Pons (tissue), 1 donor: Measurements from ENCODE around the gene CDCA3.

Source experiments
- DNase-seq: peaks from one replicate; pipeline ENCODE4 v3.0.0-alpha.2; 2016; ENCODE audit warnings: low spot score

CDCA3 gene

DNA sequence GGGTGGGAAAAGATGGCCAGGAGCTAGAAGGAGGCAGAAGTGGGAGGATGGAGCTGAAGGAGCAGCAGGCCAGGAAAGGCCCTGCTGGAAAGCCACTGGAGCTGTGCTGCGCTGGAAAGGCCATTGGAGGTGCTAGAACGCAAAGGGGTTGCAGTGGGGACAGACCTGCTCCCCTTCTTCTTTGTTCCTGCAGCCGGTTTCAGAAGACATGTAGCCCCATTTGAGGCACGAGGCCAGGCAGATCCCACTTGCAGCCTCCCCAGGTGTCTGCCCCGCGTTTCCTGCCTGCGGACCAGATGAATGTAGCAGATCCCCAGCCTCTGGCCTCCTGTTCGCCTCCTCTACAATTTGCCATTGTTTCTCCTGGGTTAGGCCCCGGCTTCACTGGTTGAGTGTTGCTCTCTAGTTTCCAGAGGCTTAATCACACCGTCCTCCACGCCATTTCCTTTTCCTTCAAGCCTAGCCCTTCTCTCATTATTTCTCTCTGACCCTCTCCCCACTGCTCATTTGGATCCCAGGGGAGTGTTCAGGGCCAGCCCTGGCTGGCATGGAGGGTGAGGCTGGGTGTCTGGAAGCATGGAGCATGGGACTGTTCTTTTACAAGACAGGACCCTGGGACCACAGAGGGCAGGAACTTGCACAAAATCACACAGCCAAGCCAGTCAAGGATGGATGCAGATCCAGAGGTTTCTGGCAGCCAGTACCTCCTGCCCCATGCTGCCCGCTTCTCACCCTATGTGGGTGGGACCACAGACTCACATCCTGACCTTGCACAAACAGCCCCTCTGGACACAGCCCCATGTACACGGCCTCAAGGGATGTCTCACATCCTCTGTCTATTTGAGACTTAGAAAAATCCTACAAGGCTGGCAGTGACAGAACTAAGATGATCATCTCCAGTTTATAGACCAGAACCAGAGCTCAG lies 31.7 kb downstream of the CDCA3 start:
- no peak for DNase-seq

DNA sequence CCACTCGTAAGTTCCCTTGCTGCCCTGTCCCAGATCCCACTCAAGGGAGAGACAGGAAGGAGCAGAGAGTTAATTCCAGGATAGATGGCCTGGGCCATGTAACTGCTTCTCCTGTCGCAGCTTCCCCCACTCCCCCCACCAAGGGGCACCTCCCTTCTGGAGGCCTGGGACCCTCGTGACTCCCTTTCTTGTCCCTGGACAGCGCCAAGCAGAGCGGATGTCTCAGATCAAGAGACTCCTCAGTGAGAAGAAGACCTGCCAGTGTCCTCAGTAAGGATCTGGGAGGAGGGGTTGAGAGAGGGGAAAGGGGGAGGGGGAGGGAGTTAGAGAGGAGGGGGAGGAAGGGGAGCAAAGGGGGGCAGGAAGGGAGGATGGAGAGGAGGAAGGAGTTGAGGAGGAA lies 32.4 kb downstream of the CDCA3 start:
- no peak for DNase-seq

DNA sequence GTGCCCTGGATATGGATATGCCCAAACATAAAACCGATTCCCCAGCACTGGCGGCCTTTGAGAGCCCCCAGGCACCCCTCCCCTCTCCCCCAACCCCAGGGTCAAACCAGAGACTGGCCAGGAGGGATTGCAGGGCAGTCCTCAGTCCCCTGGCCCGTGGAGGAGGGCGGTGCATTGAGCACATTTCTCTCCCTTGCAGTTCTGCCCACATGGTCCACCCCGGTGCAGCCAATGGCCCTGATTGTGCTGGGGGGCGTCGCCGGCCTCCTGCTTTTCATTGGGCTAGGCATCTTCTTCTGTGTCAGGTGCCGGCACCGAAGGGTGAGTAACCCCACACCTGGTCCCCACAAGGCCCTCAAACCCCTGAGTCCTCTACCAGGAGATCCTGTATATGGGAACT lies 32.9 kb downstream of the CDCA3 start:
- no peak for DNase-seq

DNA sequence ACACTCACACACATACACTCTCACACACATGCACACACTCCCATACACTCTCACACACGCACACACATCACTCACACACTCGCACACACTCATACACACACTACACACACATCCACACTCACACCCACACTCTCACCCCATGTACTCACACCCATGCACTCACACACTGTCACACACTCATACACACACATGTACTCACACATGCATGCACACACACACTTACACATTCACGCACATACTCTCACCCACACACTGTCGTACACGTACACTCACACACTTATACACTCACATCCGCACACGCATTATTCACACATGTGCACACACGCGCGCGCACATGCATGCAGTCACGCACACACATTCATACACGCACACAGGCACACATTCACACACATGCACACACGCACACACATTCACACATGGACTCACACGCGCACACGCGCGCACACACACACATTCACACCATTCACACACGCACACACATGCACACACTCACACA lies 33.4 kb downstream of the CDCA3 start:
- DNase-seq, result no peak

DNA sequence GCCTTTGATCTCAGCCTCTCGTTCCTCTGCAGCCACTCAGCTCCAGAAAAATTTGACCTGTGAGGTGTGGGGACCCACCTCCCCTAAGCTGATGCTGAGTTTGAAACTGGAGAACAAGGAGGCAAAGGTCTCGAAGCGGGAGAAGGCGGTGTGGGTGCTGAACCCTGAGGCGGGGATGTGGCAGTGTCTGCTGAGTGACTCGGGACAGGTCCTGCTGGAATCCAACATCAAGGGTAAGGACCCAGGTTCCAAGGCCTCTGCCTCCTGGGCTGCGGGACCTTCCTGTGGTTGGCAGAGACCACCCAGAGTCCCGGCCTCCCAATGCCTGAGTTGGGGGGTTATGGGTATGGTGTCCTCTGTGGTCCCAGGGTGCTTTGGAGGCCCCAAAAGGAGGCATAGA lies 34.0 kb downstream of the CDCA3 start:
- no peak for DNase-seq

DNA sequence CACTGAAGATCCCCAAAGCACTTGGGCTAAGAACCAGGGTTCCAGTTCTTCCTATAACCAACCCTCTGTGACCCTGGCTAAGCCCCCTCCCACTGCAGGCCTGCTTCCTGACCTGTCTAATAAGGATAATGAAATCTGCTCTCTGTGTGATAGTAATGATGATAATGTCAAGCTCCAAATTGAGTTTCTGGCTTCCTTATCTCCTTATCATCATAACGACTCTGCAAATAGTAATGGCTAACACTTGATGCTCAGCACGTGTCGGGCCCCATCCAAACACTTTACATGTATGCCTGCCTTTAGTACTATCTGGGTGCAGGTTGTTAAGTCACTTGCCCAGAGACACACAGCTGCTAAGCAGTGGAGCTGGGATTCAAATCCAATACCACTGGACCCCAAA lies 34.5 kb downstream of the CDCA3 start:
- no peak for DNase-seq

DNA sequence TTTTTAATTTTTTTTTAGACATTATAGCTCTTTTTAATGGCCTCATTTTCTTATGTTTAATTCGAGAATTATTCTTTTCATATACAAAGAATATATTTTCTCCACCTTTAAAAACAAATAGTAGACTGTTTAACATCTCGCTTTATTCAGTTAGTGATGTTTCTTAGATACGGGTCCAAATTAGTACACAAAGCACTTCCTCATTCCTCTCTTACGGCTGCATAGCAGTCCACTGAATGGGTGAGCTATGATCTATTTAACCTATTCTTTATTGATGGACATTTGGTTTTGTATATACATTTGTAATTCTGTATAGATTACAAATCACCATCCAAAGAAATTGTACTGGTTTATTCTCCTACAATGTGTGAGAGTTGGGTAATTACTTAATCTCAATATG lies 37.7 kb downstream of the CDCA3 start:
- no peak for DNase-seq

DNA sequence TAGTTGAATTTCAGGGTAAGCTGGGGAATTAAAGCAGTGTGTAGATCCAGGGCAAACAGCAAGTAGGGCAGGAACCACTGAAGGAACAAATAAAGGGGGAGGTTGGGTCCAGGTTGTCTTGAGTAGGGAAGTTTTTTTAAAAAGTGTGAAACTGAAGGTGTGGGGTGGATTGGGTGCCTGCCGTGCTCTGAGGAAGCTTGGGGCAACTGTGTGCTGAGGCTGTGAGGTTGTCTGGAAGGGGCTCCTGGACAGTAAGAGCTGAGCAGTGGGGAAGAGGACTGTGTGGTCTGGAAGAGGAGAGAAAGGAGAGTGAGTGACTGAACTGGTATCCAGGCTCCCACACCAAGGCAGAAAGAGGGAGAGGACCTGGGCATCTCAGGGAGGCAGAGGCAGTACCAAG lies 40.3 kb downstream of the CDCA3 start:
- DNase-seq, result no peak

DNA sequence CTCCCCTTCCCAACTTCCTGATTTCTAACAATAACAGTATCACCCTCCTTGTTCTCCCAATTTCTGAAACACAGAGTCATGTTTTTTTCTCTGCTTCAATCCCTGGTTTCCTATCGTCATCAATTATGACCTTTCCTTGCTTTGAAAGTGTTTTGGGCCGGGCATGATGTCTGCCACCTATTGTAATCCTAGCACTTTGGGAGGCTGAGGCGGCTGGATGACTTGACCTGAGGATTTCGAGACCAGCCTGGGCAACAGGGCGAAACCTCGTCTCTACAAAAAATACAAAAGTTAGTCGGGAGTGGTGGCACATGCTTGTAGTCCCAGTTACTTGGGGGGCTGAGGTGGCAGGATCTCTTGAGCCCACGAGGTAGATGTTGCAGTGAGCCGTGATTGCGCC lies 42.0 kb downstream of the CDCA3 start:
- DNase-seq, result no peak

DNA sequence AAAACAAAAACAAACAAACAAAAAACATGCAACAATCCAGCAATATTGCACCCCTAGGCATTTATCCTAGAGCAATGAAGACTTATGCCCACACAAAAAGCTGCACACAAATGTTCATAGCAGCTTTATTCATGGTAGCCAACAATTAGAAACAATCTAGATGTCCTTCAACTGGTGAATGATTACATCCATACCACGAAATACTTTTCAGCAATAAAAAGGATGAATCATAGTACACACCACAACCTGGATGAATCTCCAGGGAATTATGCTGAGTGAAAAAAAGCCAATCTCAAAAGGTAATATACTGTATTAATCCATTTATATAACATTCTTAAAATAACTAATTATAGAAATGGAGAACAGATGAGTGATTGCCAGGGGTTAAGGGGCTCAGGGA lies 43.9 kb downstream of the CDCA3 start:
- DNase-seq, result no peak

DNA sequence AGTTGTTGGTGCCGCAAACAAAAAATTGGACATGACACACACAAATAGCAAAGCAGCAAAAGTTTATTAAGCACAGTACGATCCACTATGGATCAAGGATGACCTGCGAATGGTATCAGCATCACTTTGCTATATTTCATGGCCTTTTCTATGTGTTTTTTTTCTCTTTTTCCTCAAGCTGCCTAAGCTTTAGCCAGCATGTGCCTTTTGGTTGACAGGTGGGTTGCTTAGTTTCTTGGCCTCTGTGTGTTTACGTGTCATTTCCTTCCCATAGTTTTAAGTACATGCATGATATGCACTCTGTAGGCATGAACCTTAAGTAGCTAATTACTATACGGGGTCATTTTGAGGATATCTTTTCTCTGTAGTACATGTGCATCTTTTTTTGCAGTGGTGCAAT lies 51.9 kb downstream of the CDCA3 start:
- DNase-seq, result no peak
